Prostate gland (tissue), 2 donors: ENCODE data around the gene NUBP2. TPM values are rescaled to one million over a fixed set of nuclear protein-coding genes. Genes with fewer than 3 reads are reported as not detected.

Experiments
- DNase-seq: peaks from one replicate; pipeline ENCODE4 v3.0.0-alpha.2; 2019; ENCODE audit warnings: low spot score
- H3K27ac ChIP-seq, 2 donors: fragments of 200-600 bp; sonication (generic); 2 replicates each; pipeline ENCODE4 v1.5.1; 2017 to 2019
- H3K27me3 ChIP-seq: fragments of 200-600 bp; sonication (generic); replicated peaks from 2 replicates; pipeline ENCODE4 v1.5.1; 2019; ENCODE audit not compliant: insufficient read depth
- H3K36me3 ChIP-seq, 2 donors: fragments of 200-600 bp; sonication (generic); 1 replicate in 1 of 2; 2 replicates in 1 of 2; pipeline versions ENCODE4 v1.5.1 to v1.8.1; 2017 to 2019
- H3K4me1 ChIP-seq: fragments of 200-600 bp; sonication (generic); replicated peaks from 2 replicates; pipeline ENCODE4 v1.5.1; 2019
- H3K4me3 ChIP-seq, 2 donors: fragments of 200-600 bp; sonication (generic); 2 replicates each; pipeline ENCODE4 v1.5.1; 2017 to 2019
- H3K9me3 ChIP-seq: fragments of 200-600 bp; sonication (generic); 2 replicates; pipeline ENCODE4 v1.5.1; 2017
- CTCF ChIP-seq, 4 experiments: fragments of 200-600 bp in 2 of 4; fragments of 450-650 bp in 2 of 4; sonication (generic) in 2 of 4; IDR thresholded peaks; 1 replicate in 3 of 4; 2 replicates in 1 of 4; pipeline ENCODE4 v1.5.1; 2016 to 2019; ENCODE audit warnings: antibody characterized with exemption in 4 of 4, mild to moderate bottlenecking in 2 of 4, moderate library complexity in 2 of 4
- POLR2A ChIP-seq: fragments of 450-650 bp; IDR thresholded peaks from one replicate; pipeline ENCODE4 v1.6.1; 2016; ENCODE audit warnings: antibody characterized with exemption, mild to moderate bottlenecking
- POLR2AphosphoS5 ChIP-seq: sonication (generic); formaldehyde crosslinking; IDR thresholded peaks from one replicate; pipeline ENCODE4 v1.6.1; 2017; ENCODE audit warnings: antibody characterized with exemption
- WGBS: methylation state at CpG from one replicate; pipeline ENCODE4 v1.1.5; 2018; 5-methylcytosine and 5-hydroxymethylcytosine counted together
- intact Hi-C: fragments of 100-400 bp; cut with DNase I; formaldehyde crosslinking; loops from one replicate; pipeline ENCODE4 v1.14.2; 2022
- total RNA-seq, 2 donors: library from RNA; depleted of rRNA; stranded (reverse); fragments of >200 nt; gene quantifications; one replicate each; pipeline ENCODE4 v1.1.0, GENCODE V29; 2016

Gene NUBP2
- total RNA-seq, 2 donors from 2014 or later = 98.4 to 233 TPM

DNA sequence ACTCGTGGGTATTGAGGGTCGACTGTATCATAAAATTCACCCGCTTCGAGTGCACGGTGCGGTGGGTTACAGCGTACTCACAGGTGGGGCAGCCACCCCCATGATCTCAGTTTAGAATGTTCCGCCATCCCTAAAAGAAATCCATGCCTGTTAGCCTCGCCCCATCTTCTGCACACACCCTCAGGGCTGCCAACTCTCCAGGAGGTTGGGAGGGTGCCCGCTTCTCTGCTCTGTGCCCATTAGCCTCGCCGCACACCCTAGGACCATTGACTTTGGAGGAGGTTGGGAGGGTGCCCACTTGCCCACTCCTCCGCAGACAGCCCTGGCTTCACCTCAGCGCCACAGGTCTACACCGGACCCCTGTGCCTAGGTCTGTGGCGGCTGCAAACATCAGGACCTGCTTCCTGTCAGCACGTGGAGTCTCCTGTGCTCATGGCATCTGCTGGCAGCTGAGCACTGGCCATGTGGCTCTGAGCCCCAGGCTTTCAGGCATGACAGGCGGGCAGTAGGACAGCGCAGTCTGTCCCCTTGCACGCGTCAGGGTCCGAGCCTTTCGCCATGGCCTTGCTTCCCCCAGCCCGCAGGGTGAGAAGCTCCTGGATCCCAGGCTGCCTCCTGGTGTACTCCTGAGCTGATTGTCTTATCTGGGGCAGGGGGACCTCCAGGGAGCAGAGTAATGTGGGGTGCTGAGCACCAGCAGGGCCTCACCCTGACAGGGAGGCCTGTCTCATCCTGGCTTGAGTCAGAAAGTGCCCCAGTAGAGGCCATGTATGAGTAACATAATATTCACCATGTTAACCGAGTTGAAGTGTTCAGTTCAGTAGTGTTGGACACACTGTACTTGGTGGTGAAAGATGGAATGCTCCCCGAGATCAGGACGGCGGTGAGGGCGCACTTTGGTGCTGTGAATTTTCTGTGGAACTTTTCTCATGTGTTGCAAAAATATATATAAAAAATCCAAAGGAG is 33.3 kb upstream of the NUBP2 start:
- intact Hi-C loops = no loop called here
- H3K9me3 ChIP-seq = no peaks in the 10 kb centered on the region
- TF ChIP-seq POLR2A (no peak), POLR2AphosphoS5 (no peak), CTCF (IDR thresholded peaks at IDR 0.05) (no peak)
- H3K27me3 ChIP-seq = no peaks in the 10 kb centered on the region
- no peak overlapping the region for H3K4me3 ChIP-seq
- no peak overlapping the region for H3K27ac ChIP-seq
- 90% methylated on average over 29 of the region's 29 CpGs for WGBS
- DNase-seq = no peak
- no peaks in the 10 kb centered on the region for H3K4me1 ChIP-seq
- peaks cover 7 to 10% of the 10 kb centered on the region in 2 donors for H3K36me3 ChIP-seq

GRCh38 chr16:1751946-1752345 is 30.8 kb upstream of the NUBP2 start:
- H3K4me3 ChIP-seq = no peak overlapping the region
- TF ChIP-seq POLR2AphosphoS5 (no peak), CTCF (IDR thresholded peaks at IDR 0.05) (no peak), POLR2A (no peak)
- 96% methylated on average over 16 of the region's 16 CpGs for WGBS
- DNase-seq = no peak
- no peaks in the 10 kb centered on the region for H3K27me3 ChIP-seq
- no peaks in the 10 kb centered on the region for H3K9me3 ChIP-seq
- H3K4me1 ChIP-seq = no peaks in the 10 kb centered on the region
- intact Hi-C loops = no loop called here
- peaks cover 10 to 12% of the 10 kb centered on the region in 2 donors for H3K36me3 ChIP-seq
- no peak overlapping the region for H3K27ac ChIP-seq

GRCh38 chr16:1752853-1753252 is 29.9 kb upstream of the NUBP2 start:
- DNase-seq = no peak
- Histone ChIP-seq H3K27me3 (no peaks in the 10 kb centered on the region), H3K4me1 (no peaks in the 10 kb centered on the region), H3K27ac (no peak overlapping the region), H3K36me3 (peaks cover 7 to 10% of the 10 kb centered on the region in 2 donors), H3K9me3 (no peaks in the 10 kb centered on the region), H3K4me3 (no peak overlapping the region)
- TF ChIP-seq CTCF (IDR thresholded peaks at IDR 0.05) = no peak
- TF ChIP-seq POLR2AphosphoS5 = no peak
- no peak for TF ChIP-seq POLR2A
- 95% methylated on average over 14 of the region's 14 CpGs for WGBS
- intact Hi-C loops = no loop called here

- 95% methylated on average over 12 of the region's 12 CpGs for WGBS
- no peak overlapping the region for H3K4me3 ChIP-seq
- TF ChIP-seq POLR2AphosphoS5 (no peak), CTCF (IDR thresholded peaks at IDR 0.05) (no peak), POLR2A (no peak)
Measured at GRCh38 chr16:1754204-1754603, 28.6 kb upstream of the NUBP2 start.

More at GRCh38 chr16:1754204-1754603, 28.6 kb upstream of the NUBP2 start:
- H3K36me3 ChIP-seq = peaks cover 4 to 5% of the 10 kb centered on the region in 2 donors
- no peak overlapping the region for H3K27ac ChIP-seq
- intact Hi-C loops = no loop called here
- H3K27me3 ChIP-seq = no peaks in the 10 kb centered on the region
- H3K9me3 ChIP-seq = no peaks in the 10 kb centered on the region
- DNase-seq = no peak
- no peaks in the 10 kb centered on the region for H3K4me1 ChIP-seq
